Activated T-cell treated with anti-CD3 and anti-CD28 coated beads for 48 hours (primary cell): ENCODE results near the gene ZNF33B.
"Not testable (repeated sequence)": the region's sequence is repeated elsewhere in the genome, so short reads cannot be mapped to it uniquely, and the experiment has no call there.

Experiments used
- DNase-seq: peaks from one replicate; pipeline ENCODE4 v3.0.0-alpha.2; 2020; ENCODE audit warnings: low read depth

ZNF33B gene

DNA sequence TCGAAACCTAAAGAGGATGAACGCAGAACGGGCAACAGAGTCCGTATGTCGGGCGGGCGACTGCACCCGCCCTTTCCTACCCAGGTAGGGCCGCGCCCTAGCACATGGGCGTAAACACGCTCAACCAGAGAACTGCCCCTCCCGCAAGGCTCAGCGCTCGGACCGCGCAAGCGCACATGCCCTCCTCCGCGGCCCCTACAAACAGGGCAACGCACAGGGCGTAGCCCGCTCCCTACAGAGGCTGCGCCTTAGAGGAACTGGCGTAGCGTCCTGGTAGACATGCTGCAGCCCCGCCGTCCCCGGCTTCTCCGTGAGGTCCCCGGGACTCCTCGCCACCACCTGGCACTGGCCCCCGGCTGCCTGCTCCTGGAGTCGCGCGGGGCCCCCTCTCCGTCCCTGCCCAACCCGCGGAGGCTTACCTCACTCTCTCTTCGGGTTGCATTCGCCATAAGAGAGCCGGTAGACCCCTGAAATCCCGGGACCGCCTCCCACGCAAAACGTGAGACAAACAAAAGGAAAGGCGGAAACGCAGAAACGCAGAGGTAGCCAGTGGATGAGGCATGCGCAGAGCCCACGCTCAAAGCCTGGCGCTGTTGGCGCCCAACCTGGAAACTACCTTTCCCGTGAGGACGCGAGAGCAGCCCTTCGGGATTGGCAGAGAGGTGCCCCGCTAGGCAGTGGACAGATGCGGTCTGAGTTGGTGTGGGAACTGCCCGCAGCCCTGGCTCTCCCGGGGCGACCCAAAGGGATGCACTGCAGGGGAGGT is at the start of gene ZNF33B:
TSS of gene ZNF33B (minus strand) at position 516 of the 766 bp plus-strand sequence. CDS start 1,642 bp downstream, outside the sequence.
- DNase-seq: peak; percentile 91

GRCh38 chr10:42684517-42684916 is 46.1 kb upstream of the ZNF33B start:
- DNase-seq: no peak

- no peak for DNase-seq
Measured at GRCh38 chr10:42680267-42680666, 41.9 kb upstream of the ZNF33B start.

- not testable (repeated sequence) for DNase-seq
Measured at GRCh38 chr10:42665181-42665979, 27.0 kb upstream of the ZNF33B start.

- no peak for DNase-seq
Measured at GRCh38 chr10:42654419-42654818, 16.0 kb upstream of the ZNF33B start.

- no peak for DNase-seq
Measured at GRCh38 chr10:42652858-42653257, 14.5 kb upstream of the ZNF33B start.

DNA sequence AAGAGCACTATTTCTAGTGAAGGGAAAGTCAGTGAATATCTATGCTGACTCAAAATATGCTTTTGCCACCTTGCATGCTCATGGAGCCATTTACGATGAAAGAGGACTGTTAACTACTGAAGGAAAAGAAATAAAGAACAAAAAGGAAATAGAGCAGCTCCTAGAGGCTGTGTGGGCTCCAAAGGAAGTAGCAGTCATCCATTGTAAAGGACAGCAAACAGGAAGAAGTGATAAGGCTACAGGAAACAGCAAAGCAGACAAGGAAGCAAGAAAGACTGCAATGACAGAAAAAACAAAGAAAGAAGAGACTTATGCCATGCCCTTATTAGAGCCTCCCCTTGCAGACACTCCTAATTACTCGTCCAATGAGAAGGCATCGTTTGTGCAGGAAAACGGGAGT is 12.0 kb upstream of the ZNF33B start:
- DNase-seq: no peak

- no peak for DNase-seq
Measured at GRCh38 chr10:42648512-42648911, 10.1 kb upstream of the ZNF33B start.

DNA sequence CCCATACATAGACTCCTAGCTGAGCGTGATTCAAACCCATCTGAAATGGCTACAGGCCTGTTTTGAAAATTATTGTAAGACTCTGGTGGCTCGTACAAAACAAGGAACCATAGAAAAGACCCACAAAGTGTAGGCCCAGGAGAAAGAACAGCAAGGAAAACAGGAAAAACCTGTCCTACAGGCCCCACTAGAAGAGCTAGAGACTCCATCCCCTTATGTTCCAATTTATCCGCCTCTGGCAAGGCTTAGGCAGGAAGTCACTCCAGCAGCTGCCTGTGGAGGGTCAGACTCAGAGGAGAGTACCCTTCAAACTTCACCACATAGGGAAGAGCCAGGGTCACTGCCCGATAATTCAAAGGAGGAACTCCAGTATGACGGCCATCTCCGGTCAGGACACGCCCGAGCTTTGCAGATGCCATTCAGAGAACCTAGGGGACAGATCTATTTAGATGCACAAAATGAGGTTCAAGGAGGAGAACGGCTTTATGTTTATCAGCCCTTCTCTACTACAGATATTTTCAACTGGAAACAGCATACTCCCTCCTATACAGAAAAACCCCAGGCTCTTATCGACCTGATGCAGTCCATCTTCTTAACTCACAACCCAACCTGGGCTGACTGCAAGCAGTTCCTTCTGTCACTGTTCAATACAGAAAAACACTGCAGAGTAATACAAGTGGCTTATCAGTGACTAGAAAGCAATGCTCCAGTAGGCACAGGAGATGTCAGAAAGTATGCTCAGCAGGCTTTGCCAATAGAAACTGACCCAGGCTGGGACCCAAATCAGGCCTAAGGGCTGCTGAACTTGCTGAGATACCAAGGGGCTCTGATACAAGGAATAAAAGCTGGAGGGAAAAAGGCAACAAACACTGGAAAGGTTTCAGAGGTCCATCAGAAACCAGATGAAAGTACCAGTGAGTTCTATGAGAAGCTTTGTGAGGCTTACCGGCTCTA is 8.6 kb upstream of the ZNF33B start:
- no peak for DNase-seq

DNA sequence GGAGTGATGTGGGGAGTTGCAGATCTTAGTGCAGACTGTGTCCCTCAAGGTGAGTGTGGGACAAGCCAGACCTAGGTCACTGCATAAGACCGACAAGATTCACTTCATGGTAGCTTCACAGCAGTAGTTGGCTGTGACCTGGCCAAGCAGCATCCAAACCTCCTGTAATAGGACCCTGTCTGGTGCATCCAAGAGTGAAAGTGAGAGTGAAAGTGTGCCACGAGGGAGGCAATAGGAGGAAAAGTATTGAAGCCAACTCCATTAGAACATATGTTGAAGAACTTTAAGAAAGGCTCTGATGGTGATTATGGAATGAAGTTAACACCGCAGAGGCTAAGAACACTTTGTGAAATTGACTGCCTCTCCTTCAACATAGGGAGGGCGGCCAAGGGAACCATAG is 7.8 kb upstream of the ZNF33B start:
- DNase-seq: no peak

GRCh38 chr10:42645516-42645915 is 7.1 kb upstream of the ZNF33B start:
- DNase-seq: no peak

GRCh38 chr10:42645103-42645502 is 6.7 kb upstream of the ZNF33B start:
- no peak for DNase-seq

DNA sequence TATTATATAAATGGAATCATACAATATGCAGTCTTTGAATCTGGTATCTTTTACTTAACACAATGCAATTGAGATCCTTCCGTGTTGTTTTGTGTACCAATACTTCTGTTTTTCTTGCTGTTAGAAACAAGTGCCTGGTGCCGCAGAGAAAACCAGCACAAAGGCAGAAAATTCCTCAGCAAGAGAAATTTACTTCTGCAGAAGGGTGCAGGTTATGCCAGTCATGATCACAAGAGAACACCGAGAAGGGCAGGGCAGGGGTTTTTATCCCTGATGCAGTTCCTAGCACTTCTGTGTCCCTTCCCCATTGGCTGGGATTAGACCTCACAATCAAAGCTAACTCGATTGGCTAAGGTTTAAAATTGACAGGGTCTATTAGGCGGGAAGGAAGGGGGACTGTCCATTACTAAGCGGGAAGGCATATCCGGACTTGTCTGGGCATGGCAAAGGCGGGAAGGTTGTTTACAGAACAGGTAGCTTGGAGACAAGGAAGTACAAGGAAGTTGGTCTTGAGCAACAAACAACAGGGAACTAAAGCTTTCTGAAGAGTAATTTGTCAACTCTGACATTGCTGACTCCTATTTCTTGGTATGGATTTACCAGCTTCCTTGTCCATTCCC is 2.4 kb upstream of the ZNF33B start:
- no peak for DNase-seq

DNA sequence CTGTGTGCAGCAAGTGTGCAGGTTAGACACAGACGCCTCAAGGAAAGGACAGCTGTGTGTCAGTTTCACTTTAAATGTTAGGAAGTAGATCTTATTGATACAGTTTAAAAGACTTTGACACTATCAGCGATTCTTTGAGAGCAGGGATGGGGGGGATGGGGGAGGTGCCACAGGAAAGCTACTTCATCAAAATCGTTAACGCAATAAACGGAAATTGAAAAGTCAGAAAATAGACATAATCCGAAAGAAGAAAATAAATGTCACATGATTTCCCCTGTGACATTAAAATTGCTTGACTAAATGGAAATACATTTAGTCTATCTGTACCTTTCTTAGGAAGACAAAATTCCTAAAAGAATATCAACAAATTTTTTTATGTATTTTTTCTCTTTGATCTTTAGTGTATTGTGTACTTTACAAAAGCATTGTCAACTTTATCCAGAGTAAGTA is 476 bp upstream of the ZNF33B start:
- no peak for DNase-seq

DNA sequence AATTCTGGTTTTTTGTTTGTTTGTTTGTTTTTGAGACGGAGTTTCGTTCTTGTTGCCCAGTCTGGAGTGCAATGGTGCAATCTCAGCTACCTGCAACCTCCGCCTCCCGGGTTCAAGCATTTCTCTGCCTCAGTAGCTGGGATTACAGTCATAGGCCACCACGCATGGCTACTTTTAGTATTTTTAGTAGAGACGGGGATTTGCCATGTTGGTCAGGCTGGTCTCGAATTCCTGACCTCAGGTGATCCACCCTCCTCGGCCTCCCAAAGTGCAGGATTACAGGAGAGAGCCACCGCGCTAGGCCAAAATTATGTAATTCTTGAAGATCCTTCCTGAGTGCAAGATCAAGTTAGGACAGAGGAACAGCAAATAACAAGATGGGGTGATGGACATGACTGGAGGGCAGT is 719 bp downstream of the ZNF33B start:
- no peak for DNase-seq

DNA sequence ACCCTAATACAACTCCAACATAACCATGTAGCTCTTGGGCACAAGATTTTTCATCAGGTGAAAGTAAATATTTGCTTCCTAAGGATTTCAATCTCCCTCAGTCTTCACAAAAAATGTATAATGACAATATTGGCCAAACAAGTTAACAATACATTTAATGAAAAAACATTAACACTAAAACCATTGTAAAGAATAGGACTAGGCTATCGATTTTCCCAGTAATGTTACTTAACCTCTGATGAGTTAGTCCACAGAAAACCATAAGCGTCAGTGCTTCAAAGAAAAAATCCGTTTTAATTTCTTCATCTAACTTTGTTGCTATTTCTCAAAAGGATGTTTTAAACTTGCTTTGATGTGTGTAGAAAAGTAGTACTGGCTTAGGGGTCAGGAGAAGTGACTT is 1.2 kb downstream of the ZNF33B start:
- no peak for DNase-seq

GRCh38 chr10:42635098-42635497 is 3.3 kb downstream of the ZNF33B start:
- DNase-seq: no peak

DNA sequence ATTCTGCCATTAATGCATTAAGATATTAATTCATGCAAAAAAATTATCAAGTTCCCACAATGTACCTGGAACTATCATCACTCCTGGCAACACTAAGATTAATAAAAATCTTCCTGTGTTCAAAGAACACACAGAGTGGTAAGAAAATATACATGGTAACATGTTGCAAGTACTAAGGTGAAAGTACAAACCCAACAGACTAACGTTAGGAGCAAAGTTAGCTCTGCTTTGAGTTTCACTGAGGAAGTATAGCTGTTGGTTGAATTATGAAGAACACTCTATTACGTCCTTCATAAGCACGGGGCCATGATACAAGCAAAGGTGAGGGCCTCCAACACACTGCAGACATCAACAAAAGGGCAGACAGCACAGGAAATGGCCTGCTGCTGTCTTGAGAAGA is 5.8 kb downstream of the ZNF33B start:
- no peak for DNase-seq

DNA sequence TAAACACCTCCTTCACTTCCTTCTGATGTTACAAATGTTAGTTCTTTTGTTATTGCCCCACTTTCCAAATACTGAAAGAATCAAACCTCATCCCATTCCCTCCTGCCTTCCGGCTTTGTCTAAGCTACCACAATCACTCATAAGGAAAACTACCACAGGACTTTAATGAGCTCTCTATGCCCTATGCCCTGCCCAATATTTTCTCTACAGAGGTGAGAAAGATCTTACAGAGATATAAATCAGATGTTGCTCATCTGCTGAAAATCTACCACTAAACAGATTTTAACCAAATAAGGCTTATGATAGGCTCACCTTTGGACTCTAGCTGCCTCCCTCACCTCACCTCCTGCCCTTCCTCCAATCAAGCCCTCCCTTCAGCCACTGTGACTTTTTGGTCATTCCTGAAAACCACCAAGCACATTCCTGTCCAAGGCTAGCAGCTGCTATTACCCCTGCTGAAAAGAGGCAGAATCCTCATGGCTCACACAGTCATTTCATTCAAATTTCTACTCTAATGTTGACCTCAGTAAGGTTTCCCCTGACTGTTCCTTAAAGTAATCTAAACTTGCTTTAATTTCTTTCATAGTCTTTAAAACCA is 7.7 kb downstream of the ZNF33B start:
- DNase-seq: no peak

GRCh38 chr10:42623929-42624328 is 14.4 kb downstream of the ZNF33B start:
- no peak for DNase-seq

GRCh38 chr10:42618424-42618823 is 19.9 kb downstream of the ZNF33B start:
- no peak for DNase-seq
